Small intestine (tissue), 7 donors: ENCODE data around the gene QRFP. TPM values are rescaled to one million over a fixed set of nuclear protein-coding genes. Genes with fewer than 3 reads are reported as not detected.
A peak's percentile ranks its signal among the peaks of the same experiment; 100 is the strongest.

Experiments
- DNase-seq, 2 donors: peaks; one replicate each; pipeline versions ENCODE4 v3.0.0 to v3.0.0-alpha.2; 2013
- FAIRE-seq: peaks from 2 replicates; lab custom pipeline; 2012; peaks lifted over from hg19 to GRCh38; lab: Jason Lieb, UNC
- H3K27ac ChIP-seq, 3 donors: one replicate each; pipeline ENCODE4 v1.5.1; 2013; ENCODE audit warnings: low read length in 2 of 3, mild to moderate bottlenecking in 2 of 3, control low read depth in 1 of 3, inconsistent platforms in 1 of 3, low read depth in 1 of 3, moderate library complexity in 1 of 3
- H3K27me3 ChIP-seq, 3 donors: one replicate each; pipeline ENCODE4 v1.6.1; 2013; ENCODE audit warnings: low read length in 3 of 3, inconsistent platforms in 1 of 3; ENCODE audit not compliant: control insufficient read depth in 3 of 3, insufficient read depth in 3 of 3
- H3K36me3 ChIP-seq, 3 donors: one replicate each; pipeline ENCODE4 v1.6.1; 2013; ENCODE audit warnings: low read length in 3 of 3, inconsistent platforms in 1 of 3, low read depth in 1 of 3, mild to moderate bottlenecking in 1 of 3, moderate library complexity in 1 of 3; ENCODE audit not compliant: control insufficient read depth in 3 of 3, insufficient read depth in 2 of 3
- H3K4me1 ChIP-seq, 3 donors: one replicate each; pipeline ENCODE4 v1.6.1; 2013; ENCODE audit warnings: low read length in 2 of 3, inconsistent platforms in 1 of 3, low read depth in 1 of 3, mild to moderate bottlenecking in 1 of 3, moderate library complexity in 1 of 3; ENCODE audit not compliant: control insufficient read depth in 3 of 3, insufficient read depth in 2 of 3
- H3K4me3 ChIP-seq, 3 donors: one replicate each; pipeline ENCODE4 v1.5.1; 2013; ENCODE audit warnings: low read length in 3 of 3, control low read depth in 1 of 3, inconsistent platforms in 1 of 3, low read depth in 1 of 3, mild to moderate bottlenecking in 1 of 3, moderate library complexity in 1 of 3
- H3K9me3 ChIP-seq, 2 donors: one replicate each; pipeline ENCODE4 v1.6.1; 2013; ENCODE audit warnings: low read depth in 1 of 2, low read length in 1 of 2; ENCODE audit not compliant: control insufficient read depth in 2 of 2, insufficient read depth in 1 of 2
- WGBS, 3 donors: extraction: QIAGEN DNeasy Blood & Tissue Kit; methylation state at CpG; one replicate each; pipeline ENCODE4 v1.1.7; 2013; 5-methylcytosine and 5-hydroxymethylcytosine counted together
- polyA plus RNA-seq, 4 donors: library from polyadenylated mRNA; stranded (reverse) in 3 of 4; unstranded in 1 of 4; fragments of 200-250 nt in 3 of 4; fragments of 120-200 nt in 1 of 4; gene quantifications; one replicate each; pipeline versions ENCODE4 v1.2.1 to v1.2.3, GENCODE V29; 2013
- donor health status: healthy with polysubstance abuse.
- donor health status: control.
- donor health status: control.
- donor health status: Bipolar disorder and iron deficiency.
- donor health status: healthy.

Gene QRFP
- polyA plus RNA-seq, 4 donors, result 0.12 to 0.37 TPM; not detected in 2

GRCh38 chr9:130900701-130901497 is 4.3 kb upstream of the QRFP start:
- no peaks in the 10 kb centered on the region for H3K36me3 ChIP-seq
- peaks cover 0 to 13% (median 3%) of the 10 kb centered on the region in 3 donors for H3K27me3 ChIP-seq
- H3K4me1 ChIP-seq, result no peaks in the 10 kb centered on the region
- no peak overlapping the region for H3K27ac ChIP-seq
- no peaks in the 10 kb centered on the region for H3K9me3 ChIP-seq
- H3K4me3 ChIP-seq, result no peak overlapping the region
- 38 to 64% (median 62%) methylated on average over 17 of the region's 17 CpGs for WGBS, 3 donors
- no peak for FAIRE-seq
- no peak for DNase-seq

GRCh38 chr9:130899051-130899748 is 2.6 kb upstream of the QRFP start:
- Histone ChIP-seq H3K27me3 (peaks cover 0 to 13% (median 0%) of the 10 kb centered on the region in 3 donors), H3K36me3 (peaks cover 0 to 8% (median 0%) of the 10 kb centered on the region in 3 donors), H3K4me1 (no peaks in the 10 kb centered on the region), H3K27ac (no peak overlapping the region), H3K4me3 (no peak overlapping the region), H3K9me3 (no peaks in the 10 kb centered on the region)
- FAIRE-seq, result no peak
- peak in 1 of 2 donors; percentile 17 for DNase-seq
- 33 to 57% (median 55%) methylated on average over 25 of the region's 25 CpGs for WGBS, 3 donors

GRCh38 chr9:130898552-130898852 is 1.9 kb upstream of the QRFP start:
- H3K4me1 ChIP-seq, result no peaks in the 10 kb centered on the region
- no peak overlapping the region for H3K4me3 ChIP-seq
- H3K27me3 ChIP-seq, result peaks cover 0 to 13% (median 0%) of the 10 kb centered on the region in 3 donors
- DNase-seq (peak in 1 of 2 donors; percentile 43), FAIRE-seq (no peak)
- no peaks in the 10 kb centered on the region for H3K9me3 ChIP-seq
- WGBS, 3 donors, result 15 to 40% (median 32%) methylated on average over 3 to 4 of the region's 4 CpGs
- H3K27ac ChIP-seq, result no peak overlapping the region
- peaks cover 0 to 13% (median 0%) of the 10 kb centered on the region in 3 donors for H3K36me3 ChIP-seq

GRCh38 chr9:130897848-130898551 is 1.4 kb upstream of the QRFP start:
- H3K36me3 ChIP-seq, result peaks cover 0 to 18% (median 0%) of the 10 kb centered on the region in 3 donors
- peak overlapping the region in 1 of 3 donors; percentile 8 for H3K27ac ChIP-seq
- H3K4me3 ChIP-seq, result no peak overlapping the region
- 19 to 67% (median 45%) methylated on average over 28 to 29 of the region's 29 CpGs for WGBS, 3 donors
- DNase-seq (peak in 1 of 2 donors; percentile 19), FAIRE-seq (no peak)
- H3K9me3 ChIP-seq, result no peaks in the 10 kb centered on the region
- H3K4me1 ChIP-seq, result no peaks in the 10 kb centered on the region
- H3K27me3 ChIP-seq, result peaks cover 0 to 13% (median 0%) of the 10 kb centered on the region in 3 donors

- 56 to 75% (median 60%) methylated on average over 15 to 16 of the region's 16 CpGs for WGBS, 3 donors
- Histone ChIP-seq H3K27ac (no peak overlapping the region), H3K27me3 (peaks cover 0 to 13% (median 0%) of the 10 kb centered on the region in 3 donors), H3K4me1 (no peaks in the 10 kb centered on the region), H3K9me3 (no peaks in the 10 kb centered on the region), H3K4me3 (no peak overlapping the region), H3K36me3 (peaks cover 2 to 26% (median 4%) of the 10 kb centered on the region in 3 donors)
- DNase-seq (no peak), FAIRE-seq (no peak)
Measured at GRCh38 chr9:130897105-130897751, 616 bp upstream of the QRFP start.

- Histone ChIP-seq H3K27me3 (peaks cover 0 to 8% (median 0%) of the 10 kb centered on the region in 3 donors), H3K4me1 (no peaks in the 10 kb centered on the region), H3K36me3 (peaks cover 4 to 42% (median 7%) of the 10 kb centered on the region in 3 donors), H3K4me3 (no peak overlapping the region), H3K27ac (no peak overlapping the region), H3K9me3 (no peaks in the 10 kb centered on the region)
- DNase-seq (no peak), FAIRE-seq (no peak)
- 40 to 59% (median 56%) methylated on average over 23 to 24 of the region's 24 CpGs for WGBS, 3 donors
Measured at GRCh38 chr9:130895481-130896232, 955 bp downstream of the QRFP start.

GRCh38 chr9:130895038-130895437 is 1.6 kb downstream of the QRFP start:
- DNase-seq, result no peak
- Histone ChIP-seq H3K36me3 (peaks cover 4 to 48% (median 10%) of the 10 kb centered on the region in 3 donors), H3K4me1 (no peaks in the 10 kb centered on the region), H3K9me3 (no peaks in the 10 kb centered on the region), H3K27ac (no peak overlapping the region), H3K27me3 (peaks cover 0 to 5% (median 0%) of the 10 kb centered on the region in 3 donors), H3K4me3 (no peak overlapping the region)
- FAIRE-seq, result no peak
- WGBS, 3 donors, result 59 to 71% (median 71%) methylated on average over 9 of the region's 9 CpGs
